Activated T-cell treated with anti-CD3 and anti-CD28 coated beads, Interleukin-2, amount 50 U/mL, for 48 hours (primary cell): ENCODE data around the gene ARL17A.
"Not testable (repeated sequence)": the region's sequence is repeated elsewhere in the genome, so short reads cannot be mapped to it uniquely, and the experiment has no call there.

ENCODE experiments used
- DNase-seq, 2 experiments: peaks; one replicate each; pipeline ENCODE4 v3.0.0-alpha.2; 2020

Gene ARL17A

DNA sequence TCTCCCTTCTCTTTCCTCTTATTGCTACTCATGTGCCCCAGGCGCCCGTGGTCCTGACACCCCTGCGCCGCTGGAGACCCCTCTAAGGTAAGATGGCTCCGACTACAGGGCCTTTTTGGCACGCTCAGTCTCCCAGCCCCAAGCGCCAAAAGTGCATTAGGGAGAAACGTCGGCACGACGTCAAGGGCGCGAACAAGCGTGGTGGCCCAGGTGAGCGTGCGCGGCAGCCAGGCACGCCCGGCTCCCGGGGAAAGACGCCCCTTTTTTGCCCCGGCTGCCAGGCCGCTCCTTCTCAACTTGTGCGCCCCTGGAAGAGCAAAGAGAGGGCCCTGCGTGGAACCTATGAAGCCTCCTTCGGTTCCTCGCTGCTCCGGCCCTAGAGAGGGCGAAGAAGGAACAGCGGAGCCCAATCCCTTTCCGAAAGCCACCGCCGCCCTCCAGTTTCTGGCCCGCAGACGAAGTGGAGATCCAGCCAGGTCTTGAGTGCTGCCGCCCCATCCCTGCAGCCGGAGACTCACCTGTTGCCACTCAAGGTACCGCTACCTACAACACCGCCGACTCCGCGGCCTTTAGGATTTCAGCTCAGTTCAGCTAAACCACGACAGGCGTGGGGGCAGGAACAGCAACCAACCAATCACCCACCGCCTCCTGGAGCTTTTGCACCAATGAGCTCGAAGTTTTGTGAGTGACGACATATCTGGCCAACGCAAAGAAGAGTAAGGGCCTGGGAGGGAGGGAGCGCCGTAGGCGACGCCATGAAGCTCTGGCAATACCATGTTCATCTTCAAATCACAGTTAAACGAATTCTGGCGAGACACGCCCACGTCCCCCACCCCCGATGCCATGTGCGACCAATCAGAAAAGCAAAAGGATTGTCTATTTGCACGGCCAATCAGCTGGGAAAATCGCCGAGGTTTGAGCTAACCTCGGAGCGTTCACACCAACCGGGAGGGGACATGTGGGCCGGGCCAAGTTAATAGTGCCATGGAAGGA is at the start of gene ARL17A:
Gene ARL17A, minus strand, starts transcription at position 609 of the 993 bp plus-strand sequence. CDS start 3,369 bp downstream, outside the sequence.
- DNase-seq = peak; percentile 68 to 74

GRCh38 chr17:46628753-46629436 is 49.4 kb upstream of the ARL17A start:
- DNase-seq = not testable (repeated sequence)

DNA sequence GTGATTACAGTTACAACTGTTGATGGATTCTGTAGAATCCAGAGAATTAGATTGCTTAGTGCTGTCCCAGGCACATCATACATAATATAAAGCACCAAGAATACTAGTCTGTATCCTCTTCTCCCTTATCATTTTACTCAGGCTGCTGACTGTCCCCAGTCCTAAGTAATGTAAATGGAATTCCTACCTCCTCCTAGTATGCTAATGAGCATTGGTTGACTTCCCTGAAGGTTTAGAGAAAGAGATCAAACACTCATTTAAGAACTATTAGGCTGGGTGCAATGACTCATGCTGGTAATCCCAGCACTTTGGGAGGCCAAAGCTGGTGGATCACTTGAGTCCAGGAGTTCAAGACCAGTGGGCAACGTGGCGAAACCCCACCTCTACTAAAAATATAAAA is 48.0 kb upstream of the ARL17A start:
- not testable (repeated sequence) for DNase-seq

- DNase-seq = not testable (repeated sequence)
These were observed 45.2 kb upstream of the ARL17A start for GRCh38 chr17:46624726-46625125.

- DNase-seq = not testable (repeated sequence)
These were observed 44.3 kb upstream of the ARL17A start for GRCh38 chr17:46623790-46624189.

DNA sequence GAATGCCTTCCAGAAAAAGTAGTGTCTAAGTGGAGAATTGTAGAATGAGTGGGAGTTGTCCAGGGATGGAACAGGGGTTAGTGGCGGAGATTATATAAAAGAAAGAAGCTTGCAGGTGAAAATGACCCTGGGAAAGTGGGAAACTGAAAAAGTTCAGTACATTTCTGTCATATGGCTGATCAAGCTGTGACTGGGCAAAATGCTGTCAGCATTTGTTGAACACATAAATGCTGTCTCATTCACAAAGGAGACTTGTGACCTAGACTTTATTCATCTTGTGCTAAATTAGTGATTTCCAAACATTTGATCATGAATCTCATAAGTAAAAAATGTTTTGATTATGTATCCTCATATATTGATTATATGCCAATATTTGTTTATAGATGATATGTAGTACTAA is 39.5 kb upstream of the ARL17A start:
- not testable (repeated sequence) for DNase-seq

GRCh38 chr17:46617121-46617520 is 37.6 kb upstream of the ARL17A start:
- DNase-seq = not testable (repeated sequence)

DNA sequence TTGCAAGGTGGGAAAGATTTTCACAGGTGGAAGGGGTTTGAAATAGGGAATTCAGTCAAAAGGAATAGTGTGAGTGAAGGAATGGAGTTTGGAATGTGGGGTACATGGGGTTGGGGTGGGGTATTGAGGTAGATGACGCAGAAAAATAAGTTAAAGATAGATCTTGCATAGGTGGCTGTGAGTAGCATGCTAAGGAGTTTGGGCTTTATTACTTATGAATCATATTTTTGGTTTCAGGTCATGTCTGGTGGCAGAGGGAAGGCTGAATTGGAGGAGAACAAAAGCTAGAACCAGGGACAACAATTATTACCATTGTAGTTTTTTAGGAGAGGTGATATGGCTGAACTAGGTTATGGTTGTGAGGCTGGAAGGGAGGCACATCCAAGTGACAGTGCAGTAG is 34.4 kb upstream of the ARL17A start:
- not testable (repeated sequence) for DNase-seq

DNA sequence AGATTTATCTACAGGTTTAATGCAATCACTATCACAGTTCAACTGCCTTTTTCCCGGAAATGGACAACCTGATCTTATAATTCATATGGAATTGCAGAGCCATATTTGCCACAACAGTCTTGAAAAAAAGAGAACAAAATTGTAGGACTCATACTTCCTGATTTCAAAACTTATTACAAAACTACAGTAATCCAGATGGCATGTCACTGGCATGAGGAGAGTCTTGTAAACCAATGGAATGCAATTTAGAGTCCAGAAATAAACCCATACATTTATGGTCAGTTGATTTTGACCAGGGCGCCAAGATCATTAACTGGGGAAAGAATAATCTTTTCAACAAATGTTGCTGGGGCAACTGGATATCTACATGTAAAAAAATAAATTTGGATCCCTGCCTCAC is 31.8 kb upstream of the ARL17A start:
- DNase-seq = not testable (repeated sequence)

- DNase-seq = not testable (repeated sequence)
These were observed 23.6 kb upstream of the ARL17A start for GRCh38 chr17:46603125-46603524.

DNA sequence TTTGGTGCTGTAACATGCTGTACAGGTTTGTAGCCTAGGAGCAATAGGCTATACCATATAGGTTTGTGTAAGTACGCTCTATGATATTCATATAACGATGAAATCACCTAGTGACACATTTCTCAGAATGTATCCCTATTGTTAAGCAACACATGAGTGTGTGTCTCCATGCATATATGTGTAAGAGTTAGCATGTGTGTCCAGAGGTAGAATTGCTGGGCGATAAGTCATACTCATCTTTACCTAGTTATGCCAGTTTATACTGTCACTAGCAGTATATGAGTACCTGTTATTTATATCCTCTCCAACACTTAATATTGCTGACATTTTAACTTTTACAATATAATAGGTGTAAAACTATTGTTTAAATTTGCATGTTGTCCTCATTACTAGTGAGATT is 21.3 kb upstream of the ARL17A start:
- DNase-seq = not testable (repeated sequence)

GRCh38 chr17:46598344-46598931 is 18.9 kb upstream of the ARL17A start:
- DNase-seq = not testable (repeated sequence)

DNA sequence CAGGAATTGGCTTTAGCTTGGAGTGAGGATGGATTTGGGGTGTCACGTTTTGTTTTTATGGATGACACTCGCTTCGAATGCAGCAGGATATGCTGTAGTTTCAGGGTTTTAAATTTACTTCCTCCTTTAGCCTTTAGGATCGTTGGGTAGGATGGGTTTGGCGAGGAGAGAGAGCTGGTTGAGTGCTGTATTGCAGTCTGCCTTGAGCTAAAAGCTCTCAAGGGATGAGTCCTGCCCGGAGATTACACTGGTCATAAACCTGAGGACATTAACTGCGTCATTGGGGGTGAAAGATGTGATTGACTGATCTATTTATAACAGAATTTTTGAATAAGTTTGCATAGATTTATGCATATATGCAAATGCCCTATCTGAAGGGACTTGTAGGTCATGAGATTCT is 11.8 kb upstream of the ARL17A start:
- not testable (repeated sequence) for DNase-seq

DNA sequence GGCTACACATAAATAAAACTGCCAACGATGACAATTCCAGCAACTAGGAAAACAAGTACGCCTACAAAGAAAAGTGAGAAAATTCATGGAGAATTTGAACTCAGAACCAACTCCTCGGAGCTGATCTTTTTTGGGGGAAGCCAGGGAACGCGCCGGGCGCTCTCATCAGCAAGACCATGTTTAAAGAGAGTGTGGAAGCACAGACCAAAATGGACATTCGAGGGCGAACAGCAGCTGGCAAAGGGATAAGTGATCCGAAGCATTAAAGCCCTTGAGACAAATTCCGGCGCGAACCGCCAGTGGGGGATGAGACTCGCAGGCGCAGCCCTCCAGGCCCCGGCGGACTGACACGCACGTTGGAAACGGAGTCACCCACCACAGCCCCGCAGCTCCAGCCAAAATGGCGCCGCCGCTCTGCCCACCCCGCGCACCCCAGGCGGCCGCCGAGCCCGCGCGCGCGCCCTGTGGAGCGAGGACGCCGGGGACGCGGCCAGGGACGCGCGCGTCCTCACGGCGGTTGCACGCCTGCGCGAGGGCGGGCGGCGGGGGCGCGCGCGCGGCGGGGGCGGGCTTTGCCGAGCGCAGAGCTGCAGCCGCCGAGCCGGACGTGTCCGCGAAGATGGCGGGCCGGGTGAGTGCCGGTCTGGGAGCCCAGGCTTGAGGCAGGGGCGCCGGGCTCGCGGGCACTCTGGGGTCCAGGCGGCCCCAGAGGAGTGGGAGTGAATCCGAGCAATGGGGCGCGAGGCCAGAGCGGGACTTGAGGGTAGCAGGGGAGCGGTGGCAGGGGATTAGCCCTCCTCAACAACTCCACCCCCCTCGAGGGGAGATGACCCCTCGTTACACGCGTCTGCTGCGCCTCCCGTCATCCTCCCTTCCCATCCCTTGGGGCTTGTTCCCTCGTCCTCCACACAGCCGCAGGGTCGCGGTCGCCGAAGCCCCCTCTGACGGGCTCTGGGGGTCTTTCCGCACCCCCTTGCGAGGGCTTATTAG is 11.0 kb upstream of the ARL17A start, which contains the start of gene NSF:
Gene NSF, plus strand, starts transcription at position 513 of the 990 bp plus-strand sequence. Its CDS starts 107 bp downstream, at position 620.
- not testable (repeated sequence) for DNase-seq

- DNase-seq = not testable (repeated sequence)
These were observed 6.0 kb upstream of the ARL17A start for GRCh38 chr17:46585444-46585843.

DNA sequence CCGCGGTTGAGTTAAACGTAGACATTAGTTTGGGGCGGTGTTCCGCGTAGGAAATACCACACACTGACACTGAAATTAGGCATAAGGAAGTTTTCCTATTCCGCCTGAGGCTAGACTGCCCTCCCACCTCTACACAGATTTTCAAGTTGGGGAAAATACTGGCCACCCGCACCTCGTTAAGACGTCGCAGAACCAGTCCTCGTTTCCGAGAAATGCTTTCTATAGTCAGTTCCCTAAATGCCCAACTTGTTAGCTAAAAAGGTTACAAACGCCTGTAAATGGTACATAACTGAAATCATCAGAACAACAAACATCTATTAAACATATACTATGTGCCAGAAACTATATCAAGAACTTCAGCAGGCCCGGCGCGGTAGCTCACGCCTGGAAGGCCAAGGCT is 591 bp upstream of the ARL17A start:
- DNase-seq = not testable (repeated sequence)

DNA sequence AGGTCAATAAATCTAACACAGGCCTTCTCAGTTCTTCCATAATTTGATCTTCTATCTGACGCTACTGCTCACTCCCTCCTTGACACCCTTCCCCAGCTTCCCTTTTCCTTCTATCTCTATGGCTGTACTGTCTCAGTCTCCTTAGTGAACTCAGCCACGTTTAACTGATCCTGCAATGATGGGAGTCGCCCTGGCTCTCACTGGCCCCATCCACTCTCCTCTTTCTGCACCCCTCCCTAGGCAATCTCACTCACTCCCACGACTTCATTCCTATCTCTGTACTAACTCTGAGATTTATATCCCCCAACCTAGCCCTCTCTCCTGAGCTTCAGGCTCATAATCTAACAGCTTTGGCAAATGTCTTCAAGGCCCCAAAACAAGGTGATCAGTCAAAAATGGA is 7.7 kb downstream of the ARL17A start:
- not testable (repeated sequence) for DNase-seq

GRCh38 chr17:46566980-46567379 is 12.5 kb downstream of the ARL17A start:
- not testable (repeated sequence) for DNase-seq

GRCh38 chr17:46566284-46566683 is 13.2 kb downstream of the ARL17A start:
- DNase-seq = not testable (repeated sequence)

- DNase-seq = not testable (repeated sequence)
These were observed 19.4 kb downstream of the ARL17A start for GRCh38 chr17:46560048-46560447.

DNA sequence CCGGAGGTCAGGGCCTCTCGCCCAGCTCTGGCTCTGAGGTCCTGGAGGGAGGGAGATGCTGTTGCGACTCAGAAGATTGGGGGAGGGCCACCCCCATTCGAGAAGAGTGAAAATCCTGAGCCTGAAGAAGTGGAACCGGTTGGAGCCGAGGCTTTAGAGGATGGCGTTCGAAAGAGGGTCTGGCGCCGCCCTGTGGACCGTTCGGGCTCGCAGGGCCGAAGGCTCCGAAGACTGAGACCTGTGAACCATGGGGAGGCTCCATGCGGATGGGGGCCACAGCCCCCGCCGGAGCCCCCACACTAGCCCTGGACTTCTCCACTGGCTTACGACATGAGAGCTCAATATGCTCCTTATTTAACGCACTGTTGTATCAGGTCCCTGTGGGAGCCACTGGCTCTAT is 20.3 kb downstream of the ARL17A start:
- not testable (repeated sequence) for DNase-seq

DNA sequence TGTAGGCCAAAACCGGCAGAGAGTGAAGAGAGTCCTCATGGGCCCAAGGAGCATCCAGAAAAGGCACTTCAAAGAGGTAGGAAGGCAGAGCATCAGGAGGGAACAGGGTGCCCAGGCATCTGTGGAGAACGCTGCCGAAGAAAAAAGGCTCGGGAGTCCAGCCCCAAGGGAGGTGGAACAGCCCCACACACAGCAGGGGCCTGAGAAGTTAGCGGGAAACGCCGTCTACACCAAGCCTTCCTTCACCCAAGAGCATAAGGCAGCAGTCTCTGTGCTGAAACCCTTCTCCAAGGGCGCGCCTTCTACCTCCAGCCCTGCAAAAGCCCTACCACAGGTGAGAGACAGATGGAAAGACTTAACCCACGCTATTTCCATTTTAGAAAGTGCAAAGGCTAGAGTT is 30.9 kb downstream of the ARL17A start:
- not testable (repeated sequence) for DNase-seq
